HEK293 (cell line): ENCODE results near the gene LIN54.
"Not testable (repeated sequence)": the region's sequence is repeated elsewhere in the genome, so short reads cannot be mapped to it uniquely, and the experiment has no call there.

Experiments used
- CTCF ChIP-seq: fragments of 450-650 bp; formaldehyde crosslinking; IDR thresholded peaks from 2 replicates; pipeline ENCODE4 v1.5.1; 2016; ENCODE audit warnings: missing biosample characterization, missing genetic modification characterization
- KLF10 ChIP-seq: fragments of 450-650 bp; IDR thresholded peaks from 2 replicates; pipeline ENCODE4 v1.5.1; 2018; ENCODE audit warnings: missing biosample characterization, mild to moderate bottlenecking, missing genetic modification characterization
- PBX3 ChIP-seq: sonication (generic); formaldehyde crosslinking; IDR thresholded peaks from 2 replicates; pipeline ENCODE4 v1.8.1; 2022; ENCODE audit warnings: mild to moderate bottlenecking, moderate library complexity, missing genetic modification reagents
- REST ChIP-seq: fragments of 450-650 bp; formaldehyde crosslinking; IDR thresholded peaks from 2 replicates; pipeline ENCODE4 v1.5.1; 2016; ENCODE audit warnings: missing biosample characterization, missing genetic modification characterization
- ZFP37 ChIP-seq: fragments of 450-650 bp; formaldehyde crosslinking; IDR thresholded peaks from 2 replicates; pipeline ENCODE4 v1.5.1; 2016; ENCODE audit warnings: missing biosample characterization, missing genetic modification characterization
- ZNF280C ChIP-seq: fragments of 450-650 bp; formaldehyde crosslinking; IDR thresholded peaks from 2 replicates; pipeline ENCODE4 v1.5.1; 2016; ENCODE audit warnings: missing biosample characterization, missing genetic modification characterization
- ZNF416 ChIP-seq: fragments of 450-650 bp; formaldehyde crosslinking; IDR thresholded peaks from 2 replicates; pipeline ENCODE4 v1.5.1; 2016; ENCODE audit warnings: missing biosample characterization, missing genetic modification characterization
- ZNF513 ChIP-seq: fragments of 450-650 bp; IDR thresholded peaks from 2 replicates; pipeline ENCODE4 v1.5.1; 2018; ENCODE audit warnings: missing biosample characterization, missing genetic modification characterization
- ZSCAN30 ChIP-seq: fragments of 450-650 bp; IDR thresholded peaks from 2 replicates; pipeline ENCODE4 v1.5.1; 2018; ENCODE audit warnings: missing biosample characterization, mild to moderate bottlenecking, missing genetic modification characterization, moderate library complexity

- TF ChIP-seq REST (tag by site-specific recombination); ZNF513 (tag by site-specific recombination); KLF10 (tag by site-specific recombination); CTCF (tag by site-specific recombination); ZFP37 (tag by site-specific recombination); ZNF416; ZNF280C (tag by site-specific recombination); ZSCAN30; PBX3 (CRISPR knock-in tag): not testable (repeated sequence)
These were observed 38.2 kb upstream of the LIN54 start for GRCh38 chr4:83048781-83049180.
